HG02610 (cell line): ENCODE results near the gene DMKN.
"Not testable (repeated sequence)": the region's sequence is repeated elsewhere in the genome, so short reads cannot be mapped to it uniquely, and the experiment has no call there.

Experiments used
- ATAC-seq: cut with Tn5 transposase; IDR thresholded peaks from one replicate; pipeline ENCODE4 v1.9.1; 2021; ENCODE audit warnings: mild to moderate bottlenecking, moderate library complexity; ENCODE audit not compliant: unreplicated experiment

The DMKN gene

GRCh38 chr19:35470128-35470527 is 43.3 kb downstream of the DMKN start:
- no peak for ATAC-seq

- peak; percentile 79 for ATAC-seq
These were observed 44.8 kb downstream of the DMKN start for GRCh38 chr19:35468637-35469036.

GRCh38 chr19:35466259-35466658 is 47.2 kb downstream of the DMKN start:
- ATAC-seq: no peak

GRCh38 chr19:35462956-35463355 is 50.5 kb downstream of the DMKN start:
- ATAC-seq: not testable (repeated sequence)

GRCh38 chr19:35462476-35462953 is 50.9 kb downstream of the DMKN start:
- peak; percentile 52 for ATAC-seq

- not testable (repeated sequence) for ATAC-seq
These were observed 51.7 kb downstream of the DMKN start for GRCh38 chr19:35461788-35462187.

- ATAC-seq: no peak
These were observed 52.4 kb downstream of the DMKN start for GRCh38 chr19:35461060-35461459.

- ATAC-seq: no peak
These were observed 52.8 kb downstream of the DMKN start for GRCh38 chr19:35460608-35461007.

- ATAC-seq: no peak
These were observed 53.9 kb downstream of the DMKN start for GRCh38 chr19:35459414-35460082.

- ATAC-seq: peak; percentile 24
These were observed 54.6 kb downstream of the DMKN start for GRCh38 chr19:35458731-35459391.

- ATAC-seq: no peak
These were observed 55.3 kb downstream of the DMKN start for GRCh38 chr19:35458192-35458591.

- no peak for ATAC-seq
These were observed 56.3 kb downstream of the DMKN start for GRCh38 chr19:35457173-35457572.

GRCh38 chr19:35455616-35456201 is 57.7 kb downstream of the DMKN start:
- no peak for ATAC-seq

GRCh38 chr19:35454663-35455062 is 58.8 kb downstream of the DMKN start:
- no peak for ATAC-seq

- no peak for ATAC-seq
These were observed 61.9 kb downstream of the DMKN start for GRCh38 chr19:35451338-35452096.

- no peak for ATAC-seq
These were observed 63.9 kb downstream of the DMKN start for GRCh38 chr19:35449359-35450043.

- ATAC-seq: no peak
These were observed 65.6 kb downstream of the DMKN start, which contains the start of gene FFAR2 for GRCh38 chr19:35447606-35448469. Gene FFAR2, plus strand, starts transcription at chr19:35448257. Its CDS starts 1,458 bp downstream, at chr19:35449715.
